Neural progenitor cell (in vitro differentiated cells): ENCODE measurements around the gene PDE8B. TPM values are rescaled to one million over a fixed set of nuclear protein-coding genes. Genes with fewer than 3 reads are reported as not detected.

Experiments used
- DNase-seq: peaks from one replicate; pipeline ENCODE4 v3.0.0-alpha.2; 2016; ENCODE audit warnings: low spot score
- H2AFZ ChIP-seq: fragments of 200-600 bp; sonication (generic); replicated peaks from 2 replicates; pipeline ENCODE4 v1.6.1; 2016; ENCODE audit warnings: antibody characterized with exemption
- H3F3A ChIP-seq: fragments of 200-600 bp; sonication (generic); 2 replicates; pipeline ENCODE4 v1.6.1; 2016; ENCODE audit warnings: antibody characterized with exemption, low read depth
- H3K27ac ChIP-seq: fragments of 200-600 bp; sonication (generic); 2 replicates; pipeline ENCODE4 v1.5.1; 2016; ENCODE audit warnings: mild to moderate bottlenecking
- H3K27me3 ChIP-seq: fragments of 200-600 bp; sonication (generic); 2 replicates; pipeline ENCODE4 v1.6.1; 2016; ENCODE audit warnings: mild to moderate bottlenecking, moderate library complexity
- H3K36me3 ChIP-seq: fragments of 200-600 bp; sonication (generic); 2 replicates; pipeline ENCODE4 v1.5.1; 2016
- H3K4me1 ChIP-seq: fragments of 200-600 bp; sonication (generic); 2 replicates; pipeline ENCODE4 v1.6.1; 2016; ENCODE audit warnings: mixed run types
- H3K4me2 ChIP-seq: fragments of 200-600 bp; sonication (generic); 2 replicates; pipeline ENCODE4 v1.6.1; 2016
- H3K4me3 ChIP-seq: fragments of 200-600 bp; sonication (generic); 2 replicates; pipeline ENCODE4 v1.5.1; 2016
- H3K79me2 ChIP-seq: fragments of 200-600 bp; sonication (generic); 2 replicates; pipeline ENCODE4 v1.6.1; 2016; ENCODE audit warnings: low read depth
- H3K9ac ChIP-seq: fragments of 200-600 bp; sonication (generic); 2 replicates; pipeline ENCODE4 v1.6.1; 2016
- H3K9me3 ChIP-seq: fragments of 200-600 bp; sonication (generic); 2 replicates; pipeline ENCODE4 v1.5.1; 2016; ENCODE audit warnings: low read depth
- H4K20me1 ChIP-seq: fragments of 200-600 bp; sonication (generic); 2 replicates; pipeline ENCODE4 v1.6.1; 2016; ENCODE audit warnings: low read depth
- H3K27ac Mint-ChIP-seq: 3 replicates; pipeline ENCODE4 v1.8.0; 2021; ENCODE audit warnings: mixed read lengths
- H3K27me3 Mint-ChIP-seq: 2 replicates; pipeline ENCODE4 v1.8.0; 2022; ENCODE audit warnings: low read depth, mild to moderate bottlenecking, inconsistent platforms, moderate library complexity, mixed read lengths; ENCODE audit not compliant: insufficient read depth
- H3K36me3 Mint-ChIP-seq: 3 replicates; pipeline ENCODE4 v1.8.0; 2021; ENCODE audit warnings: mixed read lengths
- H3K4me1 Mint-ChIP-seq: 3 replicates; pipeline ENCODE4 v1.8.0; 2021; ENCODE audit warnings: mixed read lengths
- H3K4me3 Mint-ChIP-seq: 3 replicates; pipeline ENCODE4 v1.8.0; 2021; ENCODE audit warnings: mild to moderate bottlenecking, moderate library complexity, mixed read lengths
- H3K9me3 Mint-ChIP-seq: 3 replicates; pipeline ENCODE4 v1.8.0; 2020; ENCODE audit warnings: mixed read lengths
- CTCF ChIP-seq: fragments of 200-600 bp; sonication (generic); IDR thresholded peaks from 2 replicates; pipeline ENCODE4 v1.5.1; 2017; ENCODE audit warnings: antibody characterized with exemption, mild to moderate bottlenecking
- EZH2 ChIP-seq: fragments of 200-600 bp; sonication (generic); IDR thresholded peaks from 2 replicates; pipeline ENCODE4 v1.6.1; 2017; ENCODE audit warnings: antibody characterized with exemption, mild to moderate bottlenecking, moderate library complexity
- EZH2phosphoT487 ChIP-seq: fragments of 200-600 bp; sonication (generic); IDR thresholded peaks from 2 replicates; pipeline ENCODE4 v1.6.1; 2017; ENCODE audit warnings: antibody characterized with exemption
- total RNA-seq: library from RNA; depleted of rRNA; stranded (reverse); fragments of >200 nt; gene quantifications from 2 replicates; pipeline ENCODE4 v1.2.3, GENCODE V29; 2015; ENCODE audit warnings: low replicate concordance

Gene PDE8B
- total RNA-seq, 1 donor from 2014 or later = 4.3 TPM

GRCh38 chr5:77356740-77357139 is 146.3 kb downstream of the PDE8B start:
- DNase-seq = no peak
- Histone ChIP-seq H3K27me3 (no peaks in the 10 kb centered on the region), H3K27ac (no peak overlapping the region), H3K9ac (no peak overlapping the region), H3F3A (no peaks in the 10 kb centered on the region), H3K79me2 (no peaks in the 10 kb centered on the region), H3K4me3 (no peak overlapping the region), H3K9me3 (no peaks in the 10 kb centered on the region), H4K20me1 (no peaks in the 10 kb centered on the region), H3K4me2 (no peak overlapping the region), H3K36me3 (no peaks in the 10 kb centered on the region), H3K4me1 (no peaks in the 10 kb centered on the region), H2AFZ (no peak overlapping the region)
- Mint-ChIP-seq H3K27ac (no peak overlapping the region), H3K4me1 (peaks cover 4% of the 10 kb centered on the region), H3K9me3 (no peaks in the 10 kb centered on the region), H3K27me3 (peaks cover 2% of the 10 kb centered on the region), H3K36me3 (no peaks in the 10 kb centered on the region), H3K4me3 (no peak overlapping the region)
- TF ChIP-seq CTCF (no peak), EZH2phosphoT487 (no peak), EZH2 (no peak)

- H3K27ac Mint-ChIP-seq = no peak overlapping the region
- H3K4me1 Mint-ChIP-seq = no peaks in the 10 kb centered on the region
- no peaks in the 10 kb centered on the region for H3K27me3 ChIP-seq
- H3K4me3 Mint-ChIP-seq = no peak overlapping the region
- DNase-seq = no peak
- H4K20me1 ChIP-seq = no peaks in the 10 kb centered on the region
- TF ChIP-seq EZH2 (no peak), CTCF (no peak), EZH2phosphoT487 (no peak)
- no peaks in the 10 kb centered on the region for H3K9me3 ChIP-seq
- no peak overlapping the region for H3K27ac ChIP-seq
- H3K9ac ChIP-seq = no peak overlapping the region
- peaks cover 4% of the 10 kb centered on the region for H3K27me3 Mint-ChIP-seq
- H3K4me2 ChIP-seq = no peak overlapping the region
- H3K4me3 ChIP-seq = no peak overlapping the region
- H3K79me2 ChIP-seq = no peaks in the 10 kb centered on the region
- no peaks in the 10 kb centered on the region for H3K36me3 Mint-ChIP-seq
- H3K4me1 ChIP-seq = no peaks in the 10 kb centered on the region
- no peak overlapping the region for H2AFZ ChIP-seq
- H3K36me3 ChIP-seq = no peaks in the 10 kb centered on the region
- no peaks in the 10 kb centered on the region for H3K9me3 Mint-ChIP-seq
- H3F3A ChIP-seq = no peaks in the 10 kb centered on the region
Measured at GRCh38 chr5:77358255-77359205, 148.1 kb downstream of the PDE8B start.

GRCh38 chr5:77359231-77359630 is 148.8 kb downstream of the PDE8B start:
- H2AFZ ChIP-seq = no peak overlapping the region
- Mint-ChIP-seq H3K4me1 (no peaks in the 10 kb centered on the region), H3K36me3 (no peaks in the 10 kb centered on the region), H3K9me3 (no peaks in the 10 kb centered on the region), H3K27me3 (peaks cover 4% of the 10 kb centered on the region), H3K27ac (no peak overlapping the region), H3K4me3 (no peak overlapping the region)
- no peak overlapping the region for H3K27ac ChIP-seq
- no peaks in the 10 kb centered on the region for H3K36me3 ChIP-seq
- H3K79me2 ChIP-seq = no peaks in the 10 kb centered on the region
- DNase-seq = no peak
- H3K9me3 ChIP-seq = no peaks in the 10 kb centered on the region
- H3K4me2 ChIP-seq = no peak overlapping the region
- no peaks in the 10 kb centered on the region for H3F3A ChIP-seq
- H3K9ac ChIP-seq = no peak overlapping the region
- no peaks in the 10 kb centered on the region for H3K4me1 ChIP-seq
- no peak overlapping the region for H3K4me3 ChIP-seq
- no peak for TF ChIP-seq EZH2phosphoT487
- no peak for TF ChIP-seq CTCF
- TF ChIP-seq EZH2 = no peak
- H3K27me3 ChIP-seq = no peaks in the 10 kb centered on the region
- H4K20me1 ChIP-seq = no peaks in the 10 kb centered on the region
